WERI-Rb-1 (cell line): ENCODE results near the gene LAMB4.

Experiments
- DNase-seq: peaks from one replicate; pipeline ENCODE4 v3.0.0-alpha.2; 2020
- H3K27ac ChIP-seq: fragments of 250-450 bp; sonication (Bioruptor Pico); 2 replicates; pipeline ENCODE4 v1.5.1; 2020; ENCODE audit warnings: mild to moderate bottlenecking, moderate library complexity
- H3K27me3 ChIP-seq: fragments of 250-450 bp; sonication (Bioruptor Pico); 2 replicates; pipeline ENCODE4 v1.5.1; 2021; ENCODE audit warnings: mild to moderate bottlenecking, low read depth, moderate library complexity; ENCODE audit not compliant: insufficient read depth, severe bottlenecking
- H3K36me3 ChIP-seq: fragments of 250-450 bp; sonication (Bioruptor Pico); 2 replicates; pipeline ENCODE4 v1.5.1; 2020; ENCODE audit warnings: mild to moderate bottlenecking, moderate library complexity
- H3K4me3 ChIP-seq: 2 replicates; pipeline ENCODE4 v1.5.1; 2011; ENCODE audit warnings: low read depth, mild to moderate bottlenecking, control low read depth, low read length
- H3K9me3 ChIP-seq: fragments of 250-450 bp; sonication (Bioruptor Pico); 2 replicates; pipeline ENCODE4 v1.5.1; 2021; ENCODE audit warnings: mild to moderate bottlenecking, moderate library complexity; ENCODE audit not compliant: severe bottlenecking
- TF ChIP-seq, protein P1 (sequence below): IDR thresholded peaks from 2 replicates; pipeline ENCODE4 v1.5.1; 2011; ENCODE audit warnings: low read depth, mild to moderate bottlenecking, control low read depth, inconsistent platforms, low read length

Gene LAMB4

DNA sequence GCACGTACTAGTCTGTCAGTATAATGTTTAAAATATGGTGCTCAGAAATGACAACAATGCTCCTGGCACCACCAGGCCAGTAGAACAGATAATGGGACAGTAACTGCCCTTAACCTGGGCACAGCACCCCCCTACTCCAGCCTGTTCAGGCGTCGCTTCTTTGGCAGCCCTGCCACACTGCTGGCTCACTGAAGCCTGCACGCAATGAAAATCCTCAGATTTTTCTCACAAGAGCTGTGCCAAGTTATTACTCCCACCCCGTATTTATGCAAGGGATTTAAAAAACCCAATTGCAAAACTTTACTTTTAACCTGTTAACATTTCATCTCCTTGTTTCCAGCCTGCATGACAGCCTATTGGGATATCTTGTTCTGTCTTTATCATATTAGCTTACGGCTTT, 70.6 kb downstream of the LAMB4 start:
- Histone ChIP-seq H3K4me3 (no peak overlapping the region), H3K27ac (no peak overlapping the region), H3K36me3 (no peaks in the 10 kb centered on the region), H3K27me3 (no peaks in the 10 kb centered on the region), H3K9me3 (no peaks in the 10 kb centered on the region)
- TF ChIP-seq, protein P1, sequence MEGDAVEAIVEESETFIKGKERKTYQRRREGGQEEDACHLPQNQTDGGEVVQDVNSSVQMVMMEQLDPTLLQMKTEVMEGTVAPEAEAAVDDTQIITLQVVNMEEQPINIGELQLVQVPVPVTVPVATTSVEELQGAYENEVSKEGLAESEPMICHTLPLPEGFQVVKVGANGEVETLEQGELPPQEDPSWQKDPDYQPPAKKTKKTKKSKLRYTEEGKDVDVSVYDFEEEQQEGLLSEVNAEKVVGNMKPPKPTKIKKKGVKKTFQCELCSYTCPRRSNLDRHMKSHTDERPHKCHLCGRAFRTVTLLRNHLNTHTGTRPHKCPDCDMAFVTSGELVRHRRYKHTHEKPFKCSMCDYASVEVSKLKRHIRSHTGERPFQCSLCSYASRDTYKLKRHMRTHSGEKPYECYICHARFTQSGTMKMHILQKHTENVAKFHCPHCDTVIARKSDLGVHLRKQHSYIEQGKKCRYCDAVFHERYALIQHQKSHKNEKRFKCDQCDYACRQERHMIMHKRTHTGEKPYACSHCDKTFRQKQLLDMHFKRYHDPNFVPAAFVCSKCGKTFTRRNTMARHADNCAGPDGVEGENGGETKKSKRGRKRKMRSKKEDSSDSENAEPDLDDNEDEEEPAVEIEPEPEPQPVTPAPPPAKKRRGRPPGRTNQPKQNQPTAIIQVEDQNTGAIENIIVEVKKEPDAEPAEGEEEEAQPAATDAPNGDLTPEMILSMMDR = no peak
- no peak for DNase-seq

DNA sequence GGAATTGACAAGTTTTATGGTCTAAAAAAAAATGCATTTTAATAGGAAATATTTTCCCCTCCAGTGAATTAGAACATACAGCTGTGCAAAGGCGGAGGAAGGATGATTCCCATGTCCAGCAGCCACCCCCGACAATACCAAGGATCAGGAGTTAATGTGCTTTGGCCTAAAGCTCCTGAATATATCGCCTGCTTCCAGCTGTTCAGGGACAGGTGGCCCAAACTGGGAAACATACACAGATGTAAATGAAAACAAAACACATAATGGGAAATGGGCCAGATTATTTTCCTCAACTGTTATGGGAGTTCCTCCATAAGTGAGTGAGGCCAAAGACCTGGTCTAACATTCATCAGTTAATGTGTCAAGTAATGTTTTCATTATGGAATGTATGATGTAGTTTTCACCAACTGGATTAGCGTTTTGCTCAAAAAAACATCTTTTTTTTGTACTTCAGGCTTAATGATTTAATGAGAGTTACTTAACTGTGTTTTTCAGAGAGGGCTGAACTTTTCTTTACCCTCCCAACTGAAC, 72.1 kb downstream of the LAMB4 start:
- Histone ChIP-seq H3K27me3 (no peaks in the 10 kb centered on the region), H3K36me3 (no peaks in the 10 kb centered on the region), H3K9me3 (no peaks in the 10 kb centered on the region), H3K4me3 (no peak overlapping the region), H3K27ac (no peak overlapping the region)
- no peak for DNase-seq
- TF ChIP-seq, protein P1 = no peak

DNA sequence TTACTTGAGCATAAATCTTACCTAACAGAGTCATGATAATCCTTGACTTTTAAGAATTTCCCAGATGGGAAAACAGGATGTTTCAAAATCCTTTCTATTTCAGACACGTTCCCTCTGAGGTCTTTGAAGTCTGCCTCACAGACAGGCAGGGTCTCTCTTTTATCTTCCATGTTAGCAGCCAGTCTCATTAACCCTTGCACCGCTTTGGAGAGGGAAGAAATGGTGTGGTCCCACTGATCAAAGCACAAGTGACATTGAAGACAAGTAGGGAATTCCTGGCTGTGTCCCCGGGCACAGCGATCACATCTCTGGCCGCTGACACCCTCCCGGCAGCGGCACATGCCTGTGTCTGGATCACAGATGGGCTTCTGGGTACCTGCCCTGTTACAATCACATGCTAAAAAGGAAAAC, 74.5 kb downstream of the LAMB4 start:
- H3K36me3 ChIP-seq = no peaks in the 10 kb centered on the region

DNA sequence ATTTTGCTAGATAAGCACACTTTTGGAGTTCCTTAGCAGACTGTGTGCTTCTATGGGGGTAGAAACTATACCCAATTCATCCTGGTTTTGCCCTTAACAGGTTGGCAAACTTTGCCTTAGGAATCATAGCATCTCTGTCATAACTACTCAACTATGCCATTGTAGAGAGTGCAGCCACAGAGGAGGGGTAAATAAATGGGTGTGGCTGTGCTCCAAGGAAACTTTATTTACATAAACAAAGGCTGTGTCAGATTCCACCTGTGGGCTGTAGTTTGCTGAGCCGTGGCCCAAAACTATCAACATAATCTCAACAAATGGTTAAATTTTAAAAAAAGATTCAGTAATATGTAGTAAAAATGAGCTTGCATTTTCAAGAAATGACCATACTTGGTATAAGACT, 75.6 kb downstream of the LAMB4 start:
- TF ChIP-seq, protein P1 = no peak
- H3K27me3 ChIP-seq = no peaks in the 10 kb centered on the region

More for the DNA sequence above, 74.5 kb downstream of the LAMB4 start:
- Histone ChIP-seq H3K4me3 (no peak overlapping the region), H3K27ac (no peak overlapping the region), H3K27me3 (no peaks in the 10 kb centered on the region), H3K9me3 (no peaks in the 10 kb centered on the region)
- TF ChIP-seq, protein P1 = no peak
- no peak for DNase-seq

DNA sequence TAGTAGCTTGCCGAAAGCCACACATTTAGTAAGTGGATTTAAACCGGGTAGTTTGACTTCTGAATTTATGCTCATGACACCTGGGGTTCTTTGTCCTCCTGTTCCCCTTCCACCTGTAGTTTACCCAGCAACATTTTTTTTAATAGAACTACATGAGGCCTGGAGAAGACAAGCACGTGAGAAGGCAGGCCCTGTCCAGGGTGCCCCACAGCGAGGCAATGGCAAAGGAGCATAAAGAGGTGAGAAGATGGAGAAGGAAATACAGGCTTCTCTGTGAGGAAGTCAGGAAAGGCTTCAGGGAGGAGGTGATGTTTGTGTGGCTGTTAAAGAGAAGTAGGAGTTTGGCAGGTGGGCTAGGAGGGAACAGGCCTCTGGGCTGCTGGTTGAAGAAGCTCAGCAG, 76.9 kb downstream of the LAMB4 start:
- Histone ChIP-seq H3K36me3 (no peaks in the 10 kb centered on the region), H3K9me3 (no peaks in the 10 kb centered on the region), H3K27ac (no peak overlapping the region), H3K27me3 (no peaks in the 10 kb centered on the region), H3K4me3 (no peak overlapping the region)
- TF ChIP-seq, protein P1 = no peak
- no peak for DNase-seq

More for the DNA sequence above, 75.6 kb downstream of the LAMB4 start:
- H3K36me3 ChIP-seq = no peaks in the 10 kb centered on the region
- no peaks in the 10 kb centered on the region for H3K9me3 ChIP-seq
- DNase-seq = no peak
- H3K27ac ChIP-seq = no peak overlapping the region
- H3K4me3 ChIP-seq = no peak overlapping the region

DNA sequence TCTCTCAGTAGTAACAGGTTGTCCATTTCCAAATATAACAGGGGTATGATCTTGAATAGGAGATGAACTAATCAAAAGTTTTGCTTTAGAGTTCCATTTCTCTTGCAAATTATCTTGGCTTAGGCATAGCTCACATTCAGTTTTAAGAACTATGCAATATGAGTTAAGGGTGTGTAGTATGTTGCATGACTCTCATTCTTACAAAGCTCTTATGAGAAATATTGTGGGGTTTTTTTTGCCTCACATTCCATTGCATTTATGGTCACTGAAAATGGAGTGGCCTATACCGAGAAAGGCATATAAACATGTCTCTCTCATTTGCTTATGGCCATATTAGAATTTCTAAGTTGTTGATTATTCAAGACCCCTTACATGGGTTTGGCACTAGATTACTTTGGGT, 78.7 kb downstream of the LAMB4 start:
- Histone ChIP-seq H3K27ac (no peak overlapping the region), H3K36me3 (no peaks in the 10 kb centered on the region), H3K4me3 (no peak overlapping the region), H3K9me3 (no peaks in the 10 kb centered on the region), H3K27me3 (no peaks in the 10 kb centered on the region)
- no peak for DNase-seq
- TF ChIP-seq, protein P1 = no peak
